Measurements from ENCODE around the gene HOXC6.
A peak's percentile ranks its signal among the peaks of the same experiment; 100 is the strongest.

Gene HOXC6

GRCh38 chr12:54008260-54008552 is 20.0 kb upstream of the HOXC6 start:
- H3K4me2 ChIP-seq (ENCODE audit: low read length, poor library complexity, severe bottlenecking): peak overlapping the region; percentile 52
- H4K8ac ChIP-seq (ENCODE audit: low read length): peak overlapping the region; percentile 72
- H3K27me3 ChIP-seq (ENCODE audit: control insufficient read depth in 1 of 2, insufficient read depth in 1 of 2, low read length in 2 of 2): no peaks in the 10 kb centered on the region
- H3K4me3 ChIP-seq (ENCODE audit: insufficient read depth in 1 of 2, low read depth in 1 of 2, low read length in 2 of 2): peak overlapping the region in 1 of 2 experiments; percentile 86
- H3K18ac ChIP-seq (ENCODE audit: low read depth in 1 of 2, low read length in 2 of 2): peak overlapping the region; percentile 82 to 91
- no peak overlapping the region for H2AFZ ChIP-seq (ENCODE audit: low read depth, low read length)
- no peak overlapping the region for H2BK5ac ChIP-seq (ENCODE audit: low read depth, low read length, poor library complexity, severe bottlenecking)
- H3K79me1 ChIP-seq (replicated peaks; ENCODE audit: low read length, poor library complexity, severe bottlenecking): no peaks in the 10 kb centered on the region
- WGBS: 19% methylated on average over 1 of the region's 2 CpGs
- peak overlapping the region in 1 of 2 experiments; percentile 46 for H3K23ac ChIP-seq (ENCODE audit: low read length in 2 of 2)
- peak overlapping the region; percentile 59 for H3K27ac ChIP-seq (ENCODE audit: low read length, poor library complexity, severe bottlenecking)
- peak overlapping the region; percentile 86 for H2BK15ac ChIP-seq (ENCODE audit: low read depth, poor library complexity, severe bottlenecking)
- H2BK12ac ChIP-seq (ENCODE audit: low read length in 2 of 2): peak overlapping the region in 1 of 2 experiments; percentile 92
- peak overlapping the region; percentile 98 for H3K9ac ChIP-seq (ENCODE audit: low read length)
- H3K9me3 ChIP-seq (ENCODE audit: control insufficient read depth, low read length): no peaks in the 10 kb centered on the region
- H2AK5ac ChIP-seq (ENCODE audit: low read length, severe bottlenecking): peak overlapping the region; percentile 93
- H3K14ac ChIP-seq (ENCODE audit: low read length in 2 of 2): peak overlapping the region in 1 of 2 experiments; percentile 37
- H3K36me3 ChIP-seq (ENCODE audit: control insufficient read depth in 1 of 2, insufficient read depth in 2 of 2, low read depth in 1 of 2, low read length in 2 of 2): no peaks in the 10 kb centered on the region
- H4K91ac ChIP-seq (ENCODE audit: low read length): peak overlapping the region; percentile 90
- peak overlapping the region; percentile 40 to 66 for H3K4ac ChIP-seq (ENCODE audit: low read depth in 1 of 2, low read length in 2 of 2)
- H3K4me1 ChIP-seq (ENCODE audit: control insufficient read depth, insufficient read depth, low read depth, low read length): peaks cover 38% of the 10 kb centered on the region
- DNase-seq: no peak
- H2BK120ac ChIP-seq (ENCODE audit: low read depth, low read length): peak overlapping the region; percentile 92

GRCh38 chr12:54009171-54010052 is 18.8 kb upstream of the HOXC6 start:
- Histone ChIP-seq H3K79me1 (replicated peaks; ENCODE audit: low read length, poor library complexity, severe bottlenecking) (no peaks in the 10 kb centered on the region), H2AFZ (ENCODE audit: low read depth, low read length) (no peak overlapping the region), H3K27me3 (ENCODE audit: control insufficient read depth in 1 of 2, insufficient read depth in 1 of 2, low read length in 2 of 2) (no peaks in the 10 kb centered on the region), H3K27ac (ENCODE audit: low read length, poor library complexity, severe bottlenecking) (peak overlapping the region; percentile 73), H2AK5ac (ENCODE audit: low read length, severe bottlenecking) (no peak overlapping the region), H2BK12ac (ENCODE audit: low read length in 2 of 2) (peak overlapping the region; percentile 29 to 90), H2BK120ac (ENCODE audit: low read depth, low read length) (peak overlapping the region; percentile 92), H3K4ac (ENCODE audit: low read depth in 1 of 2, low read length in 2 of 2) (peak overlapping the region; percentile 76 to 99), H3K4me1 (ENCODE audit: control insufficient read depth, insufficient read depth, low read depth, low read length) (peaks cover 38% of the 10 kb centered on the region), H3K36me3 (ENCODE audit: control insufficient read depth in 1 of 2, insufficient read depth in 2 of 2, low read depth in 1 of 2, low read length in 2 of 2) (no peaks in the 10 kb centered on the region), H3K4me3 (ENCODE audit: insufficient read depth in 1 of 2, low read depth in 1 of 2, low read length in 2 of 2) (peak overlapping the region; percentile 73 to 85), H2BK5ac (ENCODE audit: low read depth, low read length, poor library complexity, severe bottlenecking) (peak overlapping the region; percentile 33), H3K9ac (ENCODE audit: low read length) (peak overlapping the region; percentile 96), H3K18ac (ENCODE audit: low read depth in 1 of 2, low read length in 2 of 2) (peak overlapping the region; percentile 78 to 94), H2BK15ac (ENCODE audit: low read depth, poor library complexity, severe bottlenecking) (peak overlapping the region; percentile 93), H3K4me2 (ENCODE audit: low read length, poor library complexity, severe bottlenecking) (peak overlapping the region; percentile 85), H3K23ac (ENCODE audit: low read length in 2 of 2) (peak overlapping the region in 1 of 2 experiments; percentile 60), H3K14ac (ENCODE audit: low read length in 2 of 2) (peak overlapping the region in 1 of 2 experiments; percentile 22), H3K9me3 (ENCODE audit: control insufficient read depth, low read length) (no peaks in the 10 kb centered on the region), H4K8ac (ENCODE audit: low read length) (peak overlapping the region; percentile 79), H4K91ac (ENCODE audit: low read length) (peak overlapping the region; percentile 93)
- WGBS: 1% methylated on average over 38 of the region's 51 CpGs
- peak; percentile 43 for DNase-seq

GRCh38 chr12:54010053-54010971 is 17.9 kb upstream of the HOXC6 start:
- DNase-seq: peak; percentile 33
- H2BK120ac ChIP-seq (ENCODE audit: low read depth, low read length): peak overlapping the region; percentile 84
- peak overlapping the region; percentile 63 for H2AK5ac ChIP-seq (ENCODE audit: low read length, severe bottlenecking)
- no peaks in the 10 kb centered on the region for H3K36me3 ChIP-seq (ENCODE audit: control insufficient read depth in 1 of 2, insufficient read depth in 2 of 2, low read depth in 1 of 2, low read length in 2 of 2)
- 7% methylated on average over 10 of the region's 10 CpGs for WGBS
- no peak overlapping the region for H2BK12ac ChIP-seq (ENCODE audit: low read length in 2 of 2)
- peak overlapping the region; percentile 96 for H3K9ac ChIP-seq (ENCODE audit: low read length)
- H4K8ac ChIP-seq (ENCODE audit: low read length): no peak overlapping the region
- H4K91ac ChIP-seq (ENCODE audit: low read length): peak overlapping the region; percentile 48
- no peaks in the 10 kb centered on the region for H3K79me1 ChIP-seq (replicated peaks; ENCODE audit: low read length, poor library complexity, severe bottlenecking)
- H3K27ac ChIP-seq (ENCODE audit: low read length, poor library complexity, severe bottlenecking): peak overlapping the region; percentile 73
- peak overlapping the region; percentile 90 for H2BK5ac ChIP-seq (ENCODE audit: low read depth, low read length, poor library complexity, severe bottlenecking)
- H2AFZ ChIP-seq (ENCODE audit: low read depth, low read length): no peak overlapping the region
- H3K27me3 ChIP-seq (ENCODE audit: control insufficient read depth in 1 of 2, insufficient read depth in 1 of 2, low read length in 2 of 2): no peaks in the 10 kb centered on the region
- H3K4me1 ChIP-seq (ENCODE audit: control insufficient read depth, insufficient read depth, low read depth, low read length): peaks cover 36% of the 10 kb centered on the region
- no peaks in the 10 kb centered on the region for H3K9me3 ChIP-seq (ENCODE audit: control insufficient read depth, low read length)
- peak overlapping the region; percentile 73 to 85 for H3K4me3 ChIP-seq (ENCODE audit: insufficient read depth in 1 of 2, low read depth in 1 of 2, low read length in 2 of 2)
- H3K4ac ChIP-seq (ENCODE audit: low read depth in 1 of 2, low read length in 2 of 2): peak overlapping the region in 1 of 2 experiments; percentile 81
- H2BK15ac ChIP-seq (ENCODE audit: low read depth, poor library complexity, severe bottlenecking): peak overlapping the region; percentile 98
- H3K23ac ChIP-seq (ENCODE audit: low read length in 2 of 2): peak overlapping the region in 1 of 2 experiments; percentile 68
- peak overlapping the region in 1 of 2 experiments; percentile 56 for H3K14ac ChIP-seq (ENCODE audit: low read length in 2 of 2)
- peak overlapping the region; percentile 85 for H3K4me2 ChIP-seq (ENCODE audit: low read length, poor library complexity, severe bottlenecking)
- peak overlapping the region; percentile 75 to 94 for H3K18ac ChIP-seq (ENCODE audit: low read depth in 1 of 2, low read length in 2 of 2)

All from mesenchymal stem cell (in vitro differentiated cells and primary cell).